ENCODE results near the gene SCRG1. TPM values are rescaled to one million over a fixed set of nuclear protein-coding genes. Genes with fewer than 3 reads are reported as not detected.

Gene SCRG1
- total RNA-seq, 1 donor from 2014 or later = not detected

DNA sequence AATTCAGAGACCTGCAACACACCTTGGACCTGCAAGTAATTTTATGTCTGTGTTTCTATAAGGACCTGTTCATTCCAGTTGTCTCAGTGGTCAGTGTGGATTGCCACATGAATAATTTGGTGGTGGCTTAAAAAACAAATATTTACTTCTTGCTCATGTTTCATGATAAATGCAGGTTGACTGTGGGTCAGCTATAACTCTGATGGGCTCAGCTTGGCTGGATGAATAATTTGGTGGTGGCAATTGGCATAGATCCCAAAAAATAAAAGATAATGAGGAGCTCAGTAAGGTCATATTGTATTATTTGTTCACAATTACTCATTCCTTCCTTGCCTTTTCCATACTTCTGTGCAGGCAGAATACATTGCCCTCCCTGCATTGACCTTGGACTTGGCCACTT lies 18.9 kb upstream of the SCRG1 start:
- DNase-seq (ENCODE audit: extremely low spot score, unreplicated experiment) = no peak
- Mint-ChIP-seq H3K4me1 (ENCODE audit: unreplicated experiment) (peaks cover 12% of the 10 kb centered on the region), H3K9me3 (no peaks in the 10 kb centered on the region), H3K36me3 (no peaks in the 10 kb centered on the region), H3K27me3 (no peaks in the 10 kb centered on the region), H3K27ac (no peak overlapping the region), H3K4me3 (no peak overlapping the region)
- TF ChIP-seq, protein P1, sequence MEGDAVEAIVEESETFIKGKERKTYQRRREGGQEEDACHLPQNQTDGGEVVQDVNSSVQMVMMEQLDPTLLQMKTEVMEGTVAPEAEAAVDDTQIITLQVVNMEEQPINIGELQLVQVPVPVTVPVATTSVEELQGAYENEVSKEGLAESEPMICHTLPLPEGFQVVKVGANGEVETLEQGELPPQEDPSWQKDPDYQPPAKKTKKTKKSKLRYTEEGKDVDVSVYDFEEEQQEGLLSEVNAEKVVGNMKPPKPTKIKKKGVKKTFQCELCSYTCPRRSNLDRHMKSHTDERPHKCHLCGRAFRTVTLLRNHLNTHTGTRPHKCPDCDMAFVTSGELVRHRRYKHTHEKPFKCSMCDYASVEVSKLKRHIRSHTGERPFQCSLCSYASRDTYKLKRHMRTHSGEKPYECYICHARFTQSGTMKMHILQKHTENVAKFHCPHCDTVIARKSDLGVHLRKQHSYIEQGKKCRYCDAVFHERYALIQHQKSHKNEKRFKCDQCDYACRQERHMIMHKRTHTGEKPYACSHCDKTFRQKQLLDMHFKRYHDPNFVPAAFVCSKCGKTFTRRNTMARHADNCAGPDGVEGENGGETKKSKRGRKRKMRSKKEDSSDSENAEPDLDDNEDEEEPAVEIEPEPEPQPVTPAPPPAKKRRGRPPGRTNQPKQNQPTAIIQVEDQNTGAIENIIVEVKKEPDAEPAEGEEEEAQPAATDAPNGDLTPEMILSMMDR (conservative IDR thresholded peaks at IDR 0.05) = no peak

DNA sequence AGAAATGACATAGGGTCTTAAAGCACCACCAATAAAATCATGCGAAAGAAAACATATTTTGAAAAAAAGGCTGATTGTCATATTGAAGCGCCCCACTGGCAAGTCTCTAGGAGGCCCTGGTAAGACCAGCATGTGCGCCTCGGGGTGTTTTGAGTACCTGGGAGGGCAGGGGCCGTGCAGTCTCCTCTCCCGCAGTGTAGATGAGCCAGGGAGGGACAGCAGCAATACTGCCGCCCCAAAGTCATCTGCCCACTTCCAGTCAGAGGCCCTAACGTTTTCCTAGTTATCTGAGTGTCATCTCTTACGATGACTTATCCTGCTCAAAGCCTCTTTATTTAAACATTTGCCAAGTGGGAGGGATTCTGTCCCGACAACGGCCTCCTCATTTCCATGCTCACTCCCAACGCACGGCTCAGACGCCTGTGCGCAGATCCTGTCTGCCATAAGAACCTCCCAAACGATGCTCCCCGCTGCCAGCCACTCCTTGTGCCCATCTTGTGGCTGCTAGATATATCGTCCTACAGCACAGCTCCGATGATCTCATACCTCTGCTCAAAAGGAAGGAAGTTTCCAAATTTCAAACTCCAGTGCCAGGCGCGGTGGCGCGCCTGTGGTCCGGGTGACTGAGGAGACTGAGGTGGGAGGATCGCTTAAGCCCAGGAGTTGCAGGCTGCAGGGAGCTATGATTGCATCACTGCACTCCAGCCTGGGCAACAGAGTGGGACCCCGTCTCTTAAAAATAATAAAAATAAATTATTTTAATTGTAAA lies 17.2 kb upstream of the SCRG1 start:
- H3K27me3 Mint-ChIP-seq = no peaks in the 10 kb centered on the region
- TF ChIP-seq, protein P1 (conservative IDR thresholded peaks at IDR 0.05) = no peak
- peaks cover 12% of the 10 kb centered on the region for H3K4me1 Mint-ChIP-seq (ENCODE audit: unreplicated experiment)

DNA sequence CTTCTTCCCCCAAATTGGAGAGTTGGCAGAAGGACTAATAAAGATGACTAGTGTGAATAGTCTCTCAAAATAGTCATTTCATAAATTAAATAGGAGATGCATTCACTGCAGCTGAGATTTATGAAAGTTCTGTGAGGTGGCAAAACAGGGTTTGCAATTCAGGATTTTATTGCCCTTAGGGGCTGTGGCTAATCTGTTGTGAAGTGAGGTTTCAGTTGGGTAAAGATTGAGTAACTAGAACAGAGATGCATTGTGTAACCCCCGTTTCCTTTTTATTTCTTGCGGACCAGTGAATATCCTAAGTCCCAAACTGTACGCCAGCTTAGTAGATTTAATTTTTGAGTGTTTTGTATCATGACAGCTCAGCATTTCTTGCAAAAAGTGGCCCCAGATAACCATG lies 16.2 kb upstream of the SCRG1 start:
- H3K36me3 Mint-ChIP-seq = peaks cover 2% of the 10 kb centered on the region
- TF ChIP-seq, protein P1 (conservative IDR thresholded peaks at IDR 0.05) = no peak
- no peak overlapping the region for H3K4me3 Mint-ChIP-seq
- no peak for DNase-seq (ENCODE audit: extremely low spot score, unreplicated experiment)
- peaks cover 8% of the 10 kb centered on the region for H3K4me1 Mint-ChIP-seq (ENCODE audit: unreplicated experiment)
- no peaks in the 10 kb centered on the region for H3K9me3 Mint-ChIP-seq
- no peak overlapping the region for H3K27ac Mint-ChIP-seq
- H3K27me3 Mint-ChIP-seq = no peaks in the 10 kb centered on the region

More for the DNA sequence above, 17.2 kb upstream of the SCRG1 start:
- Mint-ChIP-seq H3K27ac (no peak overlapping the region), H3K4me3 (no peak overlapping the region), H3K36me3 (no peaks in the 10 kb centered on the region), H3K9me3 (no peaks in the 10 kb centered on the region)
- no peak for DNase-seq (ENCODE audit: extremely low spot score, unreplicated experiment)

DNA sequence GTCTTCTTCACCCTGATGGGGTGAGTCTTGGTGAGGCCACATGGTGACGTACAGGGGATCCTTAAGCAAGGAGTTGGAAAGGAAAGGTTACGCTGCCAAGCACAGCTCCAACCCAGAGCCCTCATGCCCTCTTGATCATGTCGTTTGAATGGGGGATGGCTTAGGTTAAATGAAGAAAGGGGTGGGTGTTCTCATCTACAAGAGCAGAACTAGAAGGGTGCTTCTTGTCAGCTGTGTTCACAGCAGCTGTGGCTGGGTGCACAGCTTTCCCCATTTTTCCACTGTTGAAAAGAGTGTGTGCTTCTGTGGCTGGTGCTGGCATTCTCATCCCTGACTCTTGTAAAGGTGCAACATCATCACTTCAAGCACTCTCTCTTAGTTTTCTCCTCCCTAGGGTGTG lies 15.5 kb upstream of the SCRG1 start:
- H3K36me3 Mint-ChIP-seq = peaks cover 6% of the 10 kb centered on the region
- H3K27ac Mint-ChIP-seq = no peak overlapping the region
- no peaks in the 10 kb centered on the region for H3K27me3 Mint-ChIP-seq
- TF ChIP-seq, protein P1 (conservative IDR thresholded peaks at IDR 0.05) = no peak
- no peak for DNase-seq (ENCODE audit: extremely low spot score, unreplicated experiment)
- H3K4me1 Mint-ChIP-seq (ENCODE audit: unreplicated experiment) = peaks cover 8% of the 10 kb centered on the region
- no peak overlapping the region for H3K4me3 Mint-ChIP-seq
- H3K9me3 Mint-ChIP-seq = no peaks in the 10 kb centered on the region

DNA sequence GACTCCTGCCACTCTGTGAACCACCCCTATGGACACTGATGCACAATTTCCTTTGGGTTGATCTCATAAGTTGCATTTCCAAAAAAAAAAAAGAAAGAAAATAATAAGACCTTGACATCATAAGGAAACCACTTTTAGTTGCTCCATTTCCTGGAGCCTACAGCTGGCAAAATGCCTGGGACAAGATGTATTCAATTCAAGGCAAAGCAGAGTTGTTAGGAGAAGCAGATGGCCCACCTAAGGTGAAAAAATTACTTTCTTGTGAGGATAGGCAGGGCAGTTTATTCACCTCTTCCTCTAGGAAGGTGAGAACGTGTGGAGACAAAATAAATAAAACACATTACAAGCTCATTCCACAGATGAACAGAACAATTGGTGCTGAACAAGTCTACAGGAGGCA lies 14.1 kb upstream of the SCRG1 start:
- peaks cover 8% of the 10 kb centered on the region for H3K4me1 Mint-ChIP-seq (ENCODE audit: unreplicated experiment)
- no peak overlapping the region for H3K4me3 Mint-ChIP-seq
- H3K27ac Mint-ChIP-seq = no peak overlapping the region
- DNase-seq (ENCODE audit: extremely low spot score, unreplicated experiment) = no peak
- H3K36me3 Mint-ChIP-seq = peaks cover 9% of the 10 kb centered on the region
- TF ChIP-seq, protein P1 (conservative IDR thresholded peaks at IDR 0.05) = no peak
- H3K9me3 Mint-ChIP-seq = no peaks in the 10 kb centered on the region
- H3K27me3 Mint-ChIP-seq = no peaks in the 10 kb centered on the region
